B cell (primary cell): ENCODE measurements around the gene FHL1. TPM values are rescaled to one million over a fixed set of nuclear protein-coding genes. Genes with fewer than 3 reads are reported as not detected.

ENCODE experiments used
- ATAC-seq: fragments of 200-7000 bp; cut with Tn5 transposase; one replicate; pipeline ENCODE4 v1.10.0; 2021; ENCODE audit warnings: low read depth, mild to moderate bottlenecking, moderate number of reproducible peaks, moderate library complexity
- CTCF ChIA-PET: fragments of 350-600 bp; sonication (Branson Sonifier 250); formaldehyde crosslinking; loops from one replicate; lab custom pipeline; 2021; ENCODE audit warnings: antibody characterized with exemption, inconsistent platforms; lab: Charles Lee
- POLR2A ChIA-PET: fragments of 350-600 bp; sonication (Branson Sonifier 250); formaldehyde crosslinking; loops from one replicate; lab custom pipeline; 2021; ENCODE audit warnings: antibody characterized with exemption; lab: Charles Lee
- DNase-seq: peaks from one replicate; pipeline ENCODE4 v3.0.0; 2013
- H2AFZ ChIP-seq: 2 replicates; pipeline ENCODE4 v1.6.1; 2012; ENCODE audit warnings: mild to moderate bottlenecking, low read depth, low read length; ENCODE audit not compliant: insufficient read depth, poor library complexity, severe bottlenecking
- H3K27ac ChIP-seq, 2 donors: 1 replicate in 1 of 2; 2 replicates in 1 of 2; pipeline ENCODE4 v1.5.1; 2012 to 2013; ENCODE audit warnings: low read length in 2 of 2, mild to moderate bottlenecking in 2 of 2, moderate library complexity in 1 of 2
- H3K27me3 ChIP-seq, 4 experiments: fragments of 200-600 bp in 1 of 4; sonication (generic) in 1 of 4; replicated peaks in 1 of 4; 1 replicate in 2 of 4; 2 replicates in 2 of 4; pipeline versions ENCODE4 v1.6.1 to v1.7.0; 2013 to 2016; ENCODE audit warnings: low read length in 3 of 4, mild to moderate bottlenecking in 2 of 4, mixed read lengths in 1 of 4, moderate library complexity in 1 of 4; ENCODE audit not compliant: insufficient read depth in 4 of 4, control insufficient read depth in 3 of 4; ENCODE audit errors: control extremely low read depth in 1 of 4
- H3K36me3 ChIP-seq, 2 experiments: replicated peaks in 1 of 2; 1 replicate in 1 of 2; 2 replicates in 1 of 2; pipeline versions ENCODE4 v1.6.1 to v1.7.1; 2013; ENCODE audit warnings: low read length in 1 of 2; ENCODE audit not compliant: insufficient read depth in 2 of 2, control insufficient read depth in 1 of 2; ENCODE audit errors: control extremely low read depth in 1 of 2, extremely low read depth in 1 of 2
- H3K4me1 ChIP-seq, 2 donors: fragments of 200-600 bp in 1 of 2; sonication (generic) in 1 of 2; 1 replicate in 1 of 2; 2 replicates in 1 of 2; pipeline versions ENCODE4 v1.5.1 to v1.6.1; 2013 to 2017; ENCODE audit warnings: low read length in 2 of 2; ENCODE audit not compliant: control insufficient read depth in 2 of 2, insufficient read depth in 2 of 2
- H3K4me2 ChIP-seq: replicated peaks from 2 replicates; pipeline ENCODE3; 2012; ENCODE audit warnings: mild to moderate bottlenecking, low read depth, low read length; ENCODE audit not compliant: poor library complexity, severe bottlenecking
- H3K4me3 ChIP-seq, 5 experiments: fragments of 200-600 bp in 1 of 5; sonication (generic) in 1 of 5; 1 replicate in 3 of 5; 2 replicates in 2 of 5; pipeline versions ENCODE4 v1.5.1 to v1.7.0; 2011 to 2016; ENCODE audit warnings: low read length in 4 of 5, mild to moderate bottlenecking in 4 of 5, low read depth in 2 of 5, control low read depth in 1 of 5, moderate library complexity in 1 of 5; ENCODE audit not compliant: insufficient read depth in 1 of 5; ENCODE audit errors: control extremely low read depth in 1 of 5, extremely low read depth in 1 of 5
- H3K79me2 ChIP-seq: fragments of 200-600 bp; sonication (generic); one replicate; pipeline ENCODE4 v1.6.0; 2016; ENCODE audit warnings: low read length; ENCODE audit not compliant: control insufficient read depth, insufficient read depth
- H3K9ac ChIP-seq: fragments of 200-600 bp; sonication (generic); 2 replicates; pipeline ENCODE4 v1.6.1; 2017; ENCODE audit warnings: mild to moderate bottlenecking, low read length, moderate library complexity
- H3K9me3 ChIP-seq, 3 donors: one replicate each; pipeline versions ENCODE4 v1.6.1 to v1.7.1; 2013; ENCODE audit warnings: low read length in 2 of 3; ENCODE audit not compliant: control insufficient read depth in 2 of 3, insufficient read depth in 1 of 3; ENCODE audit errors: control extremely low read depth in 1 of 3
- H4K20me1 ChIP-seq: 2 replicates; pipeline ENCODE4 v1.6.0; 2012; ENCODE audit warnings: mild to moderate bottlenecking, low read length; ENCODE audit not compliant: insufficient read depth, control insufficient read depth, poor library complexity, severe bottlenecking
- H3K27ac Mint-ChIP-seq: one replicate; pipeline ENCODE4 v1.8.0; 2021; ENCODE audit warnings: mixed read lengths
- H3K27me3 Mint-ChIP-seq: one replicate; pipeline ENCODE4 v1.8.0; 2021; ENCODE audit warnings: mixed read lengths
- H3K4me1 Mint-ChIP-seq: one replicate; pipeline ENCODE4 v1.8.0; 2021; ENCODE audit warnings: mixed read lengths
- H3K4me3 Mint-ChIP-seq: one replicate; pipeline ENCODE4 v1.8.0; 2021; ENCODE audit warnings: mixed read lengths
- H3K9me3 Mint-ChIP-seq: one replicate; pipeline ENCODE4 v1.8.0; 2022; ENCODE audit warnings: mixed read lengths; ENCODE audit not compliant: insufficient read depth
- CTCF ChIP-seq: fragments of 200-600 bp; IDR thresholded peaks from one replicate; pipeline ENCODE4 v1.8.0; 2022; ENCODE audit warnings: antibody characterized with exemption, mild to moderate bottlenecking
- EZH2 ChIP-seq: IDR thresholded peaks from 2 replicates; pipeline ENCODE4 v1.6.1; 2012; ENCODE audit warnings: borderline replicate concordance, low read depth, mild to moderate bottlenecking, moderate library complexity, low read length; ENCODE audit not compliant: insufficient read depth, poor library complexity, severe bottlenecking
- WGBS: methylation state at CpG from one replicate; pipeline ENCODE4 v1.1.5; 2013; ENCODE audit warnings: missing lambda C conversion rate; ENCODE audit not compliant: insufficient coverage; 5-methylcytosine and 5-hydroxymethylcytosine counted together
- intact Hi-C: fragments of 100-400 bp; cut with micrococcal nuclease; formaldehyde crosslinking; loops from one replicate; pipeline ENCODE4 v1.10.0; 2022
- polyA plus RNA-seq: library from polyadenylated mRNA; depleted of rRNA; stranded (reverse); fragments of >200 nt; gene quantifications from 2 replicates; pipeline ENCODE4 v1.2.3, GENCODE V29; 2012
- total RNA-seq, 2 donors: library from RNA; stranded (reverse); fragments of 120-200 nt in 1 of 2; gene quantifications; 1 replicate in 1 of 2; 2 replicates in 1 of 2; pipeline versions ENCODE4 v1.2.3 to v1.2.4, GENCODE V29; 2013 to 2022

FHL1 gene
- total and polyA plus RNA-seq, 2 donors (not counting 1 experiment from before 2014, with no cell fraction given) = 6.7 to 8.0 TPM

- no peak overlapping the region for H3K27ac Mint-ChIP-seq
- intact Hi-C loops = no loop called here
- Histone ChIP-seq H3K4me3 (no peak overlapping the region), H3K27ac (no peak overlapping the region), H2AFZ (no peak overlapping the region), H3K27me3 (no peaks in the 10 kb centered on the region), H3K79me2 (no peaks in the 10 kb centered on the region), H4K20me1 (no peaks in the 10 kb centered on the region), H3K4me2 (no peak overlapping the region), H3K9me3 (no peaks in the 10 kb centered on the region), H3K36me3 (no peaks in the 10 kb centered on the region), H3K9ac (no peak overlapping the region), H3K4me1 (peaks cover 6 to 8% of the 10 kb centered on the region in 2 donors)
- ChIA-PET POLR2A (no interaction called here), CTCF (no interaction called here)
- no peak for ATAC-seq
- peaks cover 10% of the 10 kb centered on the region for H3K4me1 Mint-ChIP-seq
- WGBS = 100% methylated on average over 1 of the region's 2 CpGs
- no peak overlapping the region for H3K4me3 Mint-ChIP-seq
- H3K27me3 Mint-ChIP-seq = no peaks in the 10 kb centered on the region
- TF ChIP-seq CTCF (no peak), EZH2 (no peak)
- H3K9me3 Mint-ChIP-seq = no peaks in the 10 kb centered on the region
- no peak for DNase-seq
Observed at GRCh38 chrX:136200466-136200865, 53.1 kb downstream of the FHL1 start.

GRCh38 chrX:136201601-136202000, 54.3 kb downstream of the FHL1 start:
- Histone ChIP-seq H3K27ac (no peak overlapping the region), H3K4me3 (no peak overlapping the region), H3K27me3 (no peaks in the 10 kb centered on the region), H3K9me3 (no peaks in the 10 kb centered on the region), H3K4me1 (peaks cover 6 to 8% of the 10 kb centered on the region in 2 donors), H3K9ac (no peak overlapping the region), H2AFZ (no peak overlapping the region), H3K36me3 (no peaks in the 10 kb centered on the region), H4K20me1 (no peaks in the 10 kb centered on the region), H3K4me2 (no peak overlapping the region), H3K79me2 (no peaks in the 10 kb centered on the region)
- H3K4me1 Mint-ChIP-seq = peaks cover 10% of the 10 kb centered on the region
- H3K9me3 Mint-ChIP-seq = no peaks in the 10 kb centered on the region
- intact Hi-C loops = no loop called here
- WGBS = no CpG with 5 or more reads among the region's 5 CpGs
- ChIA-PET CTCF (interaction anchor here (1.9 kb wide), 1 partner anchor 173 kb away, joined by 6 read pairs; no protein-coding TSS in a partner anchor), POLR2A (no interaction called here)
- ATAC-seq (no peak), DNase-seq (no peak)
- no peaks in the 10 kb centered on the region for H3K27me3 Mint-ChIP-seq
- TF ChIP-seq EZH2 (no peak), CTCF (no peak)
- no peak overlapping the region for H3K27ac Mint-ChIP-seq
- no peak overlapping the region for H3K4me3 Mint-ChIP-seq
